ENCODE measurements around the gene VPS37C. TPM values are rescaled to one million over a fixed set of nuclear protein-coding genes. Genes with fewer than 3 reads are reported as not detected.

Gene VPS37C
- total and polyA plus RNA-seq, 9 of the 15 experiments (the other 6 are each of a cell fraction or from before 2014, with no cell fraction given) = 0.62 to 29.8 (median 11.5) TPM

- Histone ChIP-seq H3K9ac (ENCODE audit: insufficient read depth in 1 of 2, low read depth in 2 of 2, low read length in 2 of 2) (no peak overlapping the region), H3K4me1 (replicated peaks in 1 of 2; ENCODE audit: control insufficient read depth in 2 of 2, insufficient read depth in 2 of 2, low read length in 2 of 2) (peaks cover 5 to 13% of the 10 kb centered on the region in 2 experiments; a peak in 4 of 5 replicates), H3K27ac (ENCODE audit: extremely low read depth, low read depth, low read length) (no peak overlapping the region), H3K36me3 (ENCODE audit: control insufficient read depth, insufficient read depth, low read length) (no peaks in the 10 kb centered on the region), H4K20me1 (replicated peaks; ENCODE audit: control insufficient read depth, insufficient read depth, low read length) (no peaks in the 10 kb centered on the region; the same call in 1 of the 2 replicates), H2AFZ (ENCODE audit: low read depth, low read length) (no peak overlapping the region), H3K4me3 (no peak overlapping the region), H3K27me3 (ENCODE audit: control insufficient read depth in 2 of 2, insufficient read depth in 2 of 2, low read length in 2 of 2) (no peaks in the 10 kb centered on the region), H3K9me3 (replicated peaks; ENCODE audit: control insufficient read depth, insufficient read depth, low read depth, low read length) (no peaks in the 10 kb centered on the region; the same call in 1 of the 2 replicates), H3K9me1 (ENCODE audit: control insufficient read depth, insufficient read depth, low read length) (no peaks in the 10 kb centered on the region), H3K4me2 (ENCODE audit: insufficient read depth, low read length) (no peak overlapping the region), H3K79me2 (ENCODE audit: control insufficient read depth, insufficient read depth, low read length) (no peaks in the 10 kb centered on the region)
- in situ Hi-C loops (cut with MboI) = no loop called here
- ChIA-PET CTCF (ENCODE audit: low intra/inter-chr PET ratio) (no interaction called here), POLR2A (interaction anchor here (0.5 kb wide), 1 partner anchor 697 kb away, joined by 3 read pairs; no protein-coding TSS in a partner anchor)
- WGBS (ENCODE audit: insufficient coverage, low coverage, missing lambda C conversion rate) = 33% methylated on average over 12 of the region's 12 CpGs
- BruUV-seq (replicated peaks) = no TSS peak
- TF ChIP-seq HDGF (IDR thresholded peaks at IDR 0.05) (no peak), RBM15 (IDR thresholded peaks at IDR 0.05; ENCODE audit: insufficient read depth, low read length) (no peak), FOXA3 (CRISPR knock-in tag; conservative IDR thresholded peaks at IDR 0.05 in 1 of 2, IDR thresholded peaks at IDR 0.05 in 1 of 2) (no peak), ZNF436 (CRISPR knock-in tag; IDR thresholded peaks at IDR 0.05) (no peak)
- FAIRE-seq (no peak), DNase-seq (ENCODE audit: extremely low read depth in 1 of 4, low spot score in 3 of 4) (no peak), ATAC-seq (peak; percentile 29)
- intact Hi-C loops (cut with micrococcal nuclease) = no loop called here
These were observed 70.7 kb downstream of the VPS37C start for GRCh38 chr11:61090521-61090920.

GRCh38 chr11:61089806-61090491, 71.3 kb downstream of the VPS37C start:
- ChIA-PET POLR2A (interaction anchor here (0.5 to 0.6 kb wide), 2 partner anchors 696 to 1556 kb away, joined by 3 read pairs; no protein-coding TSS in a partner anchor), CTCF (ENCODE audit: low intra/inter-chr PET ratio) (no interaction called here)
- Histone ChIP-seq H3K79me2 (ENCODE audit: control insufficient read depth, insufficient read depth, low read length) (no peaks in the 10 kb centered on the region), H3K27me3 (ENCODE audit: control insufficient read depth in 2 of 2, insufficient read depth in 2 of 2, low read length in 2 of 2) (no peaks in the 10 kb centered on the region), H3K9me1 (ENCODE audit: control insufficient read depth, insufficient read depth, low read length) (no peaks in the 10 kb centered on the region), H3K4me1 (replicated peaks in 1 of 2; ENCODE audit: control insufficient read depth in 2 of 2, insufficient read depth in 2 of 2, low read length in 2 of 2) (peaks cover 3 to 13% of the 10 kb centered on the region in 2 experiments; a peak in 4 of 5 replicates), H3K9me3 (replicated peaks; ENCODE audit: control insufficient read depth, insufficient read depth, low read depth, low read length) (no peaks in the 10 kb centered on the region; the same call in 1 of the 2 replicates), H3K9ac (ENCODE audit: insufficient read depth in 1 of 2, low read depth in 2 of 2, low read length in 2 of 2) (no peak overlapping the region), H2AFZ (ENCODE audit: low read depth, low read length) (no peak overlapping the region), H3K27ac (ENCODE audit: extremely low read depth, low read depth, low read length) (no peak overlapping the region), H4K20me1 (replicated peaks; ENCODE audit: control insufficient read depth, insufficient read depth, low read length) (no peaks in the 10 kb centered on the region; the same call in 1 of the 2 replicates), H3K4me2 (ENCODE audit: insufficient read depth, low read length) (no peak overlapping the region), H3K4me3 (no peak overlapping the region), H3K36me3 (ENCODE audit: control insufficient read depth, insufficient read depth, low read length) (no peaks in the 10 kb centered on the region)
- WGBS (ENCODE audit: insufficient coverage, low coverage, missing lambda C conversion rate) = 1% methylated on average over 11 of the region's 12 CpGs
- intact Hi-C loops (cut with micrococcal nuclease) = no loop called here
- no peak for ATAC-seq
- BruUV-seq (replicated peaks) = no TSS peak
- FAIRE-seq = no peak
- no peak for DNase-seq (ENCODE audit: extremely low read depth in 1 of 4, low spot score in 3 of 4)
- in situ Hi-C loops (cut with MboI) = no loop called here
- TF ChIP-seq THAP12 (CRISPR knock-in tag; IDR thresholded peaks at IDR 0.05) (no peak), MCM2 (IDR thresholded peaks at IDR 0.05; ENCODE audit: low read depth) (no peak), MAX (CRISPR knock-in tag; IDR thresholded peaks at IDR 0.05) (no peak), RBM25 (IDR thresholded peaks at IDR 0.05; ENCODE audit: low read depth, low read length, severe bottlenecking) (peak; percentile 95), ATF1 (CRISPR knock-in tag; IDR thresholded peaks at IDR 0.05) (no peak), ATF1 (tag; IDR thresholded peaks at IDR 0.05) (no peak), ZFP36 (IDR thresholded peaks at IDR 0.05; ENCODE audit: low read depth, low read length, partially characterized antibody) (peak; percentile 99), ETV5 (CRISPR knock-in tag; IDR thresholded peaks at IDR 0.05; ENCODE audit: low read depth) (no peak), RBFOX2 (IDR thresholded peaks at IDR 0.05; ENCODE audit: low read depth, low read length) (no peak), ZNF436 (CRISPR knock-in tag; IDR thresholded peaks at IDR 0.05) (peak; percentile 89)
